Stomach (tissue), 4 donors: ENCODE data around the gene SLC25A40.
"Not testable (repeated sequence)": the region's sequence is repeated elsewhere in the genome, so short reads cannot be mapped to it uniquely, and the experiment has no call there.

Experiments
- POLR2AphosphoS5 ChIP-seq, 3 donors: sonication (generic); formaldehyde crosslinking; IDR thresholded peaks; one replicate each; pipeline ENCODE4 v1.6.1; 2016; ENCODE audit warnings: antibody characterized with exemption in 3 of 3
- TF ChIP-seq, protein P1 (sequence below), 7 experiments: fragments of 450-650 bp in 4 of 7; fragments of 200-600 bp in 3 of 7; sonication (generic) in 3 of 7; IDR thresholded peaks; one replicate each; pipeline ENCODE4 v1.5.1; 2016 to 2019; ENCODE audit warnings: antibody characterized with exemption in 7 of 7, control low read depth in 2 of 7, mild to moderate bottlenecking in 1 of 7

GRCh38 chr7:87825369-87825768, 50.8 kb downstream of the SLC25A40 start:
- TF ChIP-seq, protein P1, sequence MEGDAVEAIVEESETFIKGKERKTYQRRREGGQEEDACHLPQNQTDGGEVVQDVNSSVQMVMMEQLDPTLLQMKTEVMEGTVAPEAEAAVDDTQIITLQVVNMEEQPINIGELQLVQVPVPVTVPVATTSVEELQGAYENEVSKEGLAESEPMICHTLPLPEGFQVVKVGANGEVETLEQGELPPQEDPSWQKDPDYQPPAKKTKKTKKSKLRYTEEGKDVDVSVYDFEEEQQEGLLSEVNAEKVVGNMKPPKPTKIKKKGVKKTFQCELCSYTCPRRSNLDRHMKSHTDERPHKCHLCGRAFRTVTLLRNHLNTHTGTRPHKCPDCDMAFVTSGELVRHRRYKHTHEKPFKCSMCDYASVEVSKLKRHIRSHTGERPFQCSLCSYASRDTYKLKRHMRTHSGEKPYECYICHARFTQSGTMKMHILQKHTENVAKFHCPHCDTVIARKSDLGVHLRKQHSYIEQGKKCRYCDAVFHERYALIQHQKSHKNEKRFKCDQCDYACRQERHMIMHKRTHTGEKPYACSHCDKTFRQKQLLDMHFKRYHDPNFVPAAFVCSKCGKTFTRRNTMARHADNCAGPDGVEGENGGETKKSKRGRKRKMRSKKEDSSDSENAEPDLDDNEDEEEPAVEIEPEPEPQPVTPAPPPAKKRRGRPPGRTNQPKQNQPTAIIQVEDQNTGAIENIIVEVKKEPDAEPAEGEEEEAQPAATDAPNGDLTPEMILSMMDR (IDR thresholded peaks at IDR 0.05) = not testable (repeated sequence)
- not testable (repeated sequence) for TF ChIP-seq POLR2AphosphoS5 (IDR thresholded peaks at IDR 0.05)
